Measurements from ENCODE around the gene OR11H6.
"Not testable (repeated sequence)": the region's sequence is repeated elsewhere in the genome, so short reads cannot be mapped to it uniquely, and the experiment has no call there.

OR11H6 gene

GRCh38 chr14:20264361-20264760 is 40.9 kb downstream of the OR11H6 start:
- not testable (repeated sequence) for DNase-seq (ENCODE audit: low read depth in 2 of 2)

DNA sequence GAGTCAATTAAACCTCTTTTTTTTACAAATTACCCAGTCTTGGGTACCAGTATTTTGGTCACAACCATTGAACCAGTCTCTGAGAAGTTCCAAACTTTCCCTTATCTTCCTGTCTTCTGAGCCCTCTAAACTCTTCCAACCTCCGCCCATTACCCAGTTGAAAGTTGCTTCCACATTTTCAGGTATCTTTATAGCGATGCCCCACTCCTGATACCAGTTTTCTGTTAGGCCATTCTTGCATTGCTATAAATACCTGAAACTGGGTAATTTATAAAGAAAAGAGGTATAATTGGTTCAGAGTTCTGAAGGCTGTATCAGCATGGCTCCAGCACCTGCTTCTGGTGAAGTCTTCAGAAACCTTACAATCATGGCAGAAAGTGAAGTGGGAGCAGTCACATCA is 50.6 kb downstream of the OR11H6 start:
- DNase-seq (ENCODE audit: low read depth in 2 of 2) = no peak
